ENCODE measurements around the gene LTBP1.

LTBP1 gene

GRCh38 chr2:33153008-33153407, 206.3 kb downstream of the LTBP1 start:
- DNase-seq: no peak

- DNase-seq: no peak
These were observed 211.8 kb downstream of the LTBP1 start for GRCh38 chr2:33158482-33159003.

- no peak for DNase-seq
These were observed 213.4 kb downstream of the LTBP1 start for GRCh38 chr2:33160191-33160590.

GRCh38 chr2:33166287-33166881, 219.6 kb downstream of the LTBP1 start:
- DNase-seq: no peak

- no peak for DNase-seq
These were observed 221.0 kb downstream of the LTBP1 start for GRCh38 chr2:33167622-33168245.

- no peak for DNase-seq
These were observed 221.7 kb downstream of the LTBP1 start for GRCh38 chr2:33168425-33168824.

GRCh38 chr2:33168922-33169321, 222.2 kb downstream of the LTBP1 start:
- DNase-seq: no peak

GRCh38 chr2:33170251-33170650, 223.5 kb downstream of the LTBP1 start:
- DNase-seq: peak in 1 of 2 experiments; percentile 20

GRCh38 chr2:33177627-33178026, 230.9 kb downstream of the LTBP1 start:
- no peak for DNase-seq

- DNase-seq: no peak
These were observed 231.5 kb downstream of the LTBP1 start for GRCh38 chr2:33178209-33178608.

GRCh38 chr2:33180915-33181314, 234.2 kb downstream of the LTBP1 start:
- DNase-seq: no peak

- no peak for DNase-seq
These were observed 234.7 kb downstream of the LTBP1 start for GRCh38 chr2:33181466-33181865.

GRCh38 chr2:33184041-33184440, 237.3 kb downstream of the LTBP1 start:
- DNase-seq: no peak

GRCh38 chr2:33186937-33187336, 240.2 kb downstream of the LTBP1 start:
- DNase-seq: no peak

GRCh38 chr2:33188799-33189198, 242.0 kb downstream of the LTBP1 start:
- no peak for DNase-seq

GRCh38 chr2:33190393-33190937, 243.7 kb downstream of the LTBP1 start:
- no peak for DNase-seq

GRCh38 chr2:33195891-33196290, 249.1 kb downstream of the LTBP1 start:
- no peak for DNase-seq

- DNase-seq: no peak
These were observed 249.9 kb downstream of the LTBP1 start for GRCh38 chr2:33196700-33197099.

- no peak for DNase-seq
These were observed 250.6 kb downstream of the LTBP1 start for GRCh38 chr2:33197198-33197938.

- DNase-seq: no peak
These were observed 256.1 kb downstream of the LTBP1 start for GRCh38 chr2:33202641-33203522.

- no peak for DNase-seq
These were observed 258.2 kb downstream of the LTBP1 start for GRCh38 chr2:33204945-33205344.

GRCh38 chr2:33205693-33206434, 259.1 kb downstream of the LTBP1 start:
- no peak for DNase-seq
